HTERT RPE-1 (cell line): ENCODE data around the gene SYS1.

Source experiments
- in situ Hi-C: fragments of 300-500 bp; cut with MboI; formaldehyde crosslinking; loops from 4 replicates; pipeline ENCODE4 v1.14.3; 2020; ENCODE audit warnings: low sequenced_read_pairs

Gene SYS1

DNA sequence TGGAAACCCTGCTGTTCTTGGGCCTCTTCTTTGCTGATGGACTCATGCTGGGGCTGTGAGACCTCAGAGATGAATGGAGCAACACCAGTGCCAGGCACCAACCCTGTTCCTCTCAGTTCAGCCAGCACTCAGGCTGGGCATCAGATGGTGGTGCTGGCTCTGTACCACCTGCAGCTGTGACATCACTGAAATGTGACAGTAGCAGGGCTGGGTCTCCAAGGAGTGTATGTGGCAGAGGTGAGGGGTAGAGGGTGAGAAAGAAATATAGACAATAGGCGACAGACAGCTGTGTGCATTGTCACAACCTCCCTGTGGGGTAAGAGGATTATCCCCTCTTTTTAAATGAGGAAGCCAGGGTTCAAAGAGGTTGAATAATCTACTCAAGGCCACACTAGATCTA is 15.2 kb downstream of the SYS1 start, which contains the start of gene TP53TG5:
Gene TP53TG5, minus strand, starts transcription at position 135 of the 400 bp plus-strand sequence. Its CDS starts 89 bp downstream, at position 46.
- in situ Hi-C loops, result no loop called here

DNA sequence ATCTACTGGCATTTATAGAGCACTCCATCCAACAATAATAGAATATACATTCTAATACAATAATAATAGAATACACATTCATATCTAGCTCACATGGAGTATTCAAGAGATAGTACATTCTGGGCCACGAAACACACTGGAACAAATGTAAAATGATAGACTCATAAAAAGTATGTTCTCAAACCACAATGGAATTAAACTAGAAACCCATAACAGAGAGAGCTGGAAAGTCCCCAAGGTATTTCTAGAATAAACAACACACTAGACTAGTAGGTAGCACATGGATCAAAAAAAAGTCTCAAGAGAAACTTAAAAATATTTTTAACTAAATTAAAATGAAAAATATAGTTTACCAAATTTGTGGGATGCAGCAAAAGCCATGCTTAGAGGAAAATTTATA is 24.3 kb downstream of the SYS1 start:
- in situ Hi-C loops, result no loop called here

- in situ Hi-C loops, result no loop called here
These were observed 28.0 kb downstream of the SYS1 start for GRCh38 chr20:45390931-45391330.

- in situ Hi-C loops, result no loop called here
These were observed 28.6 kb downstream of the SYS1 start for GRCh38 chr20:45391559-45391958.

GRCh38 chr20:45392733-45393132 is 29.8 kb downstream of the SYS1 start:
- in situ Hi-C loops, result no loop called here

DNA sequence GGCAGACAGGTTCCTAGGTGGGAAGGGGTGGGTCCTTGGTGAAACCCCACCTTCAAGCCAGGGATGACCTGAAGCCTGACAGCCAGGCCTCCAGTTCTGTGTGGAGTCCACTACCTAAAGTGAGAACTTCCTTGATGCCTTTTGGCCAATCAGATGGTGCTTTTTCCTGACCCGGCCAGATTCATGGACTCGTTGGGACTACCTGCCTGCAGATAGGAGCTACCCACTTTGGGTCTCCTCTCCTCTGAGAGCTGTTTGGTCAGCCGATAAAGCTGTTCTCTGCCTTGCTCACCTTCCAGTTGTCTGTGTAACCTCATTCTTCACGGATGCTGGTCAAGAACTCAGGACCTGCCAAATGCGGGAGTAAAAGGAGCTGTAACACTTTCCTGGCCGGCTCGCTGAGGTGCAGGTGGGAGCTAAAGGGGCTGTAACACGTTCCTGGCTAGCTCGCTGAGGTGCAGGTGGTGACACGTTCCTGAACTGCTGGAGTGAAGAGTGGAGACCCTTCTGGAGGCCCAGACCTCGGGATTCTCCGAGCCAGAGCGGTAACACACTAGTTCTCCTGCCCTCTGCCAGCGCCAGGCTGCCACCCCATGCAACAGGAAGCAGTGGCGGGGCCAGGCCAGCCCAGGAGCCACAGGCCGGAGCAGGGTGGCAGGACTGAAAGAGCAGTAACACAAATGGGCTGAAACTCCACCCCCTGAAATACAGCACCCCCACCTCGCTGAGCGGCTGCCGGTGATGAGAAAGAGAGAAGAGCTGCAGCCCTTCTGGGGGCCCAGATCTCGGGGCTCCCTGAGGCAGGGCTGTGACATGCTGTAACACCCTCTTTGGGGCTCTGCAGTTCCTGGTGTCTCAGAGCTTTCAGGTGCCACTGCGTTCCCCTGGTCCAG is 31.5 kb downstream of the SYS1 start:
- in situ Hi-C loops, result no loop called here

- in situ Hi-C loops, result no loop called here
These were observed 32.1 kb downstream of the SYS1 start for GRCh38 chr20:45395114-45395415.

DNA sequence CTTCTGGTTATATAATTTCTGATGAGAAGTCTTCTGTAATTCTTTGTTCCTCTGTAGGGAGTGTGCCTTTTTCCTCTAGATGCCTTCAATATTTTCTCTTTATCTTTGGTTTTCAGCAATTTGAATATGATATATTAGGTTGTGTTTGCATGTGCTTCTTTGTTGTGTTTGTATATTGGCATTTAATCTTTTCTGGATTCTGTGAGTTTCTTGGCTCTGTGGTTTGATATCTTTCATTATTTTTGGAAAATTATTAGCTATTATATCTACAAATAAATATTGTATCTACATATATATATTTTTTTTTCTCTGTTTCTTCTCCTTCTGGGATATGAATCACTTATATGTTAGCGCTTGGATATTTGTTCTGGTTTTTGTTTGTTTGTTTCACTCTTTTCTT is 36.1 kb downstream of the SYS1 start:
- in situ Hi-C loops, result no loop called here

- in situ Hi-C loops, result no loop called here
These were observed 37.5 kb downstream of the SYS1 start for GRCh38 chr20:45400346-45401031.

DNA sequence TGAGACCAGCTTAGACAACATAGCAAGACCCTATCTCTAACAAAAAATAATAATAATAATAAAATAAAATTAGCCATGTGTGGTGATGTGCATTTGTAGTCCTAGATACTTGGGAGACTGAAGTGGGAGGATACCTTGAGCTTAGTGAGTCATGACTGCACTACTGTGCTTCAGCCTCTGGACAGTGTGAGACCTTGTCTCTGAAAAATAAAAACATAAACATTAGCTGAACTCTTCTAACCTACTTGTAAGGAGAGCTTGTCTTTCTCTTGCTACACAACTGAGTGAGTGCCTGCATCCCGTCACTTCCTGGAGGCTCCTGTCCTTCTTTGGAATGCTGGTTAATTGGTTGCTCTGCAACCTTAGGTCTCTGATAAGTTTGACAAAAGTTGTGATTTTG is 40.0 kb downstream of the SYS1 start:
- in situ Hi-C loops, result no loop called here

GRCh38 chr20:45404438-45404837 is 41.5 kb downstream of the SYS1 start:
- in situ Hi-C loops, result no loop called here

- in situ Hi-C loops, result no loop called here
These were observed 42.8 kb downstream of the SYS1 start for GRCh38 chr20:45405571-45406259.

DNA sequence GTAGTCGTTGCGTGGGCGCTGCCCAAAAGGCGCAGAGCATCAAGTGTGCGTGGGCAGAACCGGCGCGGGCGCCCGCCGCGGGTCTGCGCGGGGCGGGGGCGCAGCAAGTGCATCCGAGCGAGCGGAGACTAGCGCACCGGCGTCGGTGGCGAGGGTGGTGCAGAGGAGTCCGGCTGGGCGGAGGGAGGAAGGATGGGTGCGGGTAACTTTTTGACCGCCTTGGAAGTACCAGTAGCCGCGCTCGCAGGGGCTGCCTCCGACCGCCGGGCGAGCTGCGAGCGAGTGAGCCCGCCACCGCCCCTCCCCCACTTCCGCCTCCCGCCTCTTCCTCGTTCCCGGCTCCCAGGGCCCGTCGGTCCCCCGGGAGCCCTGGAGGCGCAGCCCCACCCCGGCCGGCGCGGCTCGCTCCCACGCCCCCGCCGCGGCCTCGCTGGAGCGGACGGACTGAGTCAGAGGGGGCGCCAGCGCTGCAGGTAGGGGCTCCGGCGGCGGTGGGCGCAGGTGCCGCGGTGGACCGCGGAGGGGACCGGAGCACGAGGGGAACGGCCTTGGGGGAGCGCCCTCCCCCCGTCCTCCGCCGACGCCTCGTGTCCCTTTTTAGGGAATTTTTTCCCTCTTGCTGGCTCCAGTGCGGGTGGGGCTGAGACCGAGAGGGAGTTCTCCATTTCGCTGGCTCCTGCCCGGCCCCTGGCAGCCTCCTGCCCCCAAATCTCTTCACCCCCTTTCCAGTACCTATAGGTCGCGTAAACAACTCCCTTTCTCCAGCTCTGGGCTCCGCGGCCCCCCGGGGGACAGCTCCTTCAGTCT is 43.5 kb downstream of the SYS1 start:
- in situ Hi-C loops, result no loop called here

GRCh38 chr20:45407067-45407745 is 44.2 kb downstream of the SYS1 start:
- in situ Hi-C loops, result no loop called here

- in situ Hi-C loops, result no loop called here
These were observed 45.1 kb downstream of the SYS1 start, which contains the start of gene DBNDD2 for GRCh38 chr20:45407783-45408645. DBNDD2 (plus strand) TSS chr20:45408289; CDS start chr20:45408468, 179 bp downstream.

DNA sequence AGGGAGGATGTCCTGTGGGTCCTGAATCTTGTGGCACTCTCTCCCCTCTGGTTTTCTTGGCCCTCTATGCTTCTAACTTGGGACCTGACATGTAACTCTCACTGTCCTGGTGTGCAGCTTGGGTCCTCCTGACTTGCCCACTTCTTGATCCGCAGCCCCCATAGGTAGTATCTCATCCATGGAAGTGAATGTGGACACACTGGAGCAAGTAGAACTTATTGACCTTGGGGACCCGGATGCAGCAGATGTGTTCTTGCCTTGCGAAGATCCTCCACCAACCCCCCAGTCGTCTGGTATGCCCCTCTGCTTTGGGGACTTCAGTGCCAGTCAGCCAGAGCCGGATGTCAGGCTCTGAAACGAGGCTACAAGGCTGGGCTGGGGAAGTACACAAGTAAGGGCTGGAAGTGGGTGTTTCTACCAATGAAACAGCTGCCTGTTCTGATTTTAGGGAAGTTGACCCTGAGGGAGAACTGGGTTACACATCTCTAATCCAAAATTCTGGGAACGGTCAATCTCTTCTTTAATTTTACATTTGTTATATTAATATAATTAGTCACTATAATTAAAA is 45.8 kb downstream of the SYS1 start:
- in situ Hi-C loops, result no loop called here

- in situ Hi-C loops, result no loop called here
These were observed 46.7 kb downstream of the SYS1 start for GRCh38 chr20:45409521-45410272.

DNA sequence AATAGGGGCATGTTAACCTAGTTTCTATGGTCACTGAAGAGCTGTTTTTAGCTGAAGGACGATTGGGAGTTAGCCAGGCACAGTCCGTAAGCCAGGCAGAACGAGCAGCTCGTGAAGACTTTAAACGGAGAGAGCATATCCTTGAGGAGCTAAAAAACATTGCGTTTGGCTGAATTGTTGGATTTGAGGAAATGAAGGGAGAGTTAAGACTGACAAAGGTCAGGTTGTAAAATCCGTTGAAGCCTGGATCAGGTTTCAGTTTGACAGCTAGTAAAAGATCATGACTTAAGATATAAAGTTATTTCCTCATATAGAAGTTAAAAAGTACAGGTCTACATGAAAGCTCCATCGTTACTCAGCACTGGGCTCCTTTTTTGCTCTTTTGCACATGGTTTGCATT is 47.9 kb downstream of the SYS1 start:
- in situ Hi-C loops, result no loop called here
